Stimulated activated CD4-positive, alpha-beta T cell treated with anti-CD3 and anti-CD28 coated beads, Interleukin-12 subunit alpha, Interleukin-12 subunit beta, amount 100 ng/mL, for 48 hours (primary cell): ENCODE measurements around the gene NLRC3.

Experiments used
- DNase-seq, 3 donors: peaks; one replicate each; pipeline ENCODE4 v3.0.0-alpha.2; 2020; ENCODE audit warnings: low read depth in 2 of 3, low spot score in 1 of 3

NLRC3 gene

DNA sequence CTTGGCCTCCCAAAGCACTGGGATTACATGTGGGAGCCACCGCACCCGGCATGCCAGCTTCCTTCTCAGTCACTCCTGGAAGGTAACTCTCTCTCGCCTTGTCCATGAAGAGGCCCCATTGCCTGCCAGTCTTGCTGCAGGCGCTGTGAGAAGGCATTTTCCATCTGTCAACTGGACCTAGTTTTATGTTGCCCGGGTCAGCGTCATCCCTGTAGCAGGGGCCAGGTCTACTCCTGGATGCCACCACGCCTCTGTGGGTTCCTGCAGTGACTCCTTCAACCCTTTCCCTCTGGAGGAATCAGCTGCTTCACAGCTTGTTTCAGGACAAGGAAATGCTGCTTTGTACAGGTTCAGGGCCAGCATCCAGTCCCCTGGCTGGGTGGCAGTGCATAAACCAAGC lies 2.6 kb upstream of the NLRC3 start:
- DNase-seq = no peak

DNA sequence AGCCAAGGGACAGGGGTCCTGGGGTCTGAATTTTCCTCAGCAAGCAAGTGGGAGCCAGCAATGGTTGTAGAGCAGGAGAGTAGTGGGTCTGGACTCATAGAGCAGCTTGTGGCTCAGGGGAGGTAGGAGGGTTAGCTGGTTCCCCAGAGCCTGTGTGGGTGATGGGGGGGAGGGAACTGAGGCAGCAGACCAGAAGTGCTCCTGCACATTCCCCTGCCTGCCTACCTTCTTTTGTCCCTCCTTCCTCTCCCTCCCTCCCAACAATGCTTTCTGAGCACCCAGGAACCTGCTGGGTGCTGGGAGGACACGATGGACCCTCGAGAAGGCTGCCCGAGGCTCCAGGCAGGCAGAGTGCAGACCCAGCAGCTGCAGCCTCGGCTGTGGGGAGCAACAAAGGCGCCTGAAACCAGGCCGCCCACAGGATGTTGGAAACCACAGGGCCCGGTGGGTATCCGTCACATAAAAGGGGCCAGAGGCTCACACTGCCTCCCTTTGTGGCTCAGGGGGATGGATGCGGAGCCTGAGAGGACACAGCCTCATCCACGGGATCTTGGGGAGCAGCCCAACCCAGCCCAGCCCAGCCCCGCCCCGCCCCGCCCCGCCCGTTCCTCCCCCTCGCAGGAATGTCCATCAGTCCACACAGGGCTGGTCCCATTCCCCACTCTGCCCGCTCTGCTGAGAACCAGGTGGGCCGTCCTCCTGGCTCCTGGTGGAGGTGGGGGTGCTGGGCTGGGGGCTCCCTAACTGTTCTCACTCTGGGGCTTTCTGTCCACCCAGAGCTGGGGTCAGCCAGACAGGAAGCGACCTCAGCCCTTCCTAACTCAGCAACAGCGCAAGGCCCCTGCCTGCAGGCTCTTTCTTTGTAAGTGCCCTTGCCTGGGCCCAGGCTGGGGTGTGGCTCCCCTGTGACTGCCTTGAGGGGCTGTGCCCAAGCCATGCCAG lies 1.7 kb upstream of the NLRC3 start:
- peak in 2 of 3 donors; percentile 39 to 49 for DNase-seq

- no peak for DNase-seq
These were observed 918 bp upstream of the NLRC3 start for GRCh38 chr16:3578121-3578520.

DNA sequence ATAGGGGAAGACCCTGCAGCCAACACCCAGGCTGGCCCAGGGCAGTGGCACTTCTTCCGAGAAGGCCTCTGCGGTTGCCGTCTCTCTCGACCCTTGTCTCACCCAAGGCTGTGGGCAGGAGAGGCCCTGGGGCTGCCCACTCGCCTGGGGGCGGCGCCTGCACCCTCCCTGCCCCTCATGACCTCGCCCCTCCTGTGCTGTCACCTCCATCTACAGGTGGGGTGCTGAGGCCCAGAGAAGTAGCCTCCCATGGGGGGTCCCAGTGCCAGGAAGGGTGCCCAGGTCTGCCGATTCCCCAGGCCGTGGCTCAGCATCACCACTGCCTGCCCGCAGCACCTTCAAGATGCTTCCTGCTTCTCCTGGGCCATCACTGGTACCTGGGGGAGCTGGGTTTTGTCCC lies 992 bp downstream of the NLRC3 start:
- DNase-seq = no peak

- DNase-seq = no peak
These were observed 1.7 kb downstream of the NLRC3 start for GRCh38 chr16:3575491-3575890.

- no peak for DNase-seq
These were observed 3.0 kb downstream of the NLRC3 start for GRCh38 chr16:3574195-3574594.

DNA sequence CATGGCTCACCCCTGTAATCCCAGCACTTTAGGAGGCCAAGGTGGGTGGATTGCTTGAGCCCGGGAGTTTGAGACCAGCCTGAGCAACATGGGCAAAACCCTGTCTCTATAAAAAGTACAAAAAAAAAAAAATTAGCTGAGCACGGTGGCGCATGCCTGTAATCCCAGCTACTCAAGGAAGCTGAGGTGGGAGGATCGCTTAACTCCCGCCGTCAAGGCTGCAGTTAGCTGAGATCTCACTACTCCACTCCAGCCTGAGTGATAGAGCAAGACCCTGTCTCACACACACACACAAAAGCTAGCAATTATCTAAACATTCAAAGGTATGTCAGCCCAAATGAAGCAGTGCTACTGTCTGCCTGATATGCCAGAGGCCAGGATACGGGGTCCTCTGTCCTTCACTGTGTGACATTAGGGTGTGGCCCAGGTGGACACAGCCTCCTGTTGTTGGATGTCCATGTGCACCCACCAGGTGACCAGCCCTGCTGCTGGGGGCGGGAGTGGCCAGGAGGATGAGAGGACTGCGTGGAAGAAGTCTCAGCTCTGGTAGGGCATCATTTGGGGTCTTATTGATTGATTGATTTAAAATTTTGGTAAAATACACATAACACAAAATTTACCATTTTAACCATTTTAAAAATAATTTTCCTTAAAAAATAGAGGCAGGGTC lies 3.9 kb downstream of the NLRC3 start:
- DNase-seq = no peak

DNA sequence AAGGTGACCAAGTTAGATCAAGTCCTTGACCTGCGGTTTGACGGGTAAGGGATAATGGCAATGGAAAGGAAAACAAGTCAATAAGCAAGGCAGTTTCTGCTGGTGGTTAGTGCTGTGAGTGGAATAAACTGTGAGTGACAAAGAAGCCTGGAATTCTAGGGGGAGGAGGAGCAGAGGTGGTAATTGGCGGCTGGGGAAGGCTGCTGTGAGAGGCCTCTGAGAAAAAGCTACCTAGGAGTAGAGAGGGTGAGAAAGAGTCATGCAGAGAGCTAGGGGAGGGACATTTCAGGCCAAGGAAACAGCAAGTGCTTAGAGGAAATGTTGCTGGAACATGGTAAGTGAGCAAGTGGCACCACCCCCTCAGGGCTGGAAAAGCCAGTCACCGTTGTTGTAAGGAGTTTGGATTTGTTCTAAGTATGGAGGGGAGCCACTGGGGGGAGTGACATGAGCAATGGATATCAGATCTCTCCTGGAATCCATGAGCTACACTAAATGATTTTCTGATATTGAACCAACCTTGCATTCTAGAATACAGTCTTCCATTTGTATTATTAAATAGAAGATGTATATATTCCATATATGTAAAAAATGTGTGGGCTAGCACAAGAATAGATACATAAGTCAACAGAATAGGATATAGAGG lies 6.7 kb downstream of the NLRC3 start:
- no peak for DNase-seq

DNA sequence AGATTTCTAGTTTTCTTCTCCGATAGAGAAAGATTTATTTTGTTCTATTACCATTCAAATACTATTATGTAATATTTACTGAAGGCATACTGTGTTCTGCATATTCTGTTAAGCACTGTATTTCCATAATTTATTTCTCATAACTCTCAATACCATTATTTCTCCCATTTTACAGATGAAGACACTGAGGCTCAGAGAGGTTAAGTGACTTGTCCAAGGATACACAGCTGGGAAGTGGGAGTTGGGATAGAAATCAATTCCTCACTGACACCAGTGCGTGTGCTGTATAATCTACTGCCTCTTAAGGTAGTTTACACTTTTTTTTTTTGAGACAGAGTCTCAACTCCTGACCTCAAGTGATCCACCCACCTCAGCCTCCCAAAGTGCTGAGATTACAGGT lies 7.4 kb downstream of the NLRC3 start:
- DNase-seq = no peak

DNA sequence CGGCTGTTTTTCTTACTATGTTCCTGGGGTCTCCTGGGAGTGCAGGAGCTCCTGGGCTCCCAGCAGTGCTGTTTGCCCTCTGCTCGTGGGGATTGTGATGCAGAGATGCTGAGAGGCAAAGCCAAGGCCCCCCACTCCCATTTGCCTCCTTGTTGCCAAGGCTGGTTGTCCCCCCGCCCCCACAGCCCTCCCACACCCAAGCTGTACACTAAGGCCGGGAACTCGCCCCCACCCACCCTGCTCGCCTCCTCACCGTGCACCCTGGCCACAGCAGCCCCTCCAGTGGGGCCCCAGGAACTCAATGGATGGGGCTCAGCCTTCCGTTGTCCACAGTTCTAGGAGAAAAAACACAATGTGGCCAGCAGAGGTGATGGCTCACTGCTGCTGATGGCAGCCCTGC lies 10.2 kb downstream of the NLRC3 start:
- DNase-seq = no peak

DNA sequence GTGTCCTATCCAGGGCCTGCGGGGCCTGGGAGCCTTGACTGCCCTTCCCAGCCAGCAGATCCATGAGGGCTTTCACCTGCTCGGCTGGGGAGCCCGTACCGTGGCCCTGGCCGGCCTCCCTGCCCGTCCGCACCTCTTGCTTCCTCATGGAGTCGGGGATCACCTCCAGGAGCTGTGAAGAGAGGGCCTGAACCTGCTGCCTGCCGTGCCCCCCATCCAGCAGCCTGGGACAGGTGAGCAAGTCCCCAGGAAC lies 12.4 kb downstream of the NLRC3 start:
- no peak for DNase-seq

- no peak for DNase-seq
These were observed 12.9 kb downstream of the NLRC3 start for GRCh38 chr16:3564130-3564888.

- no peak for DNase-seq
These were observed 14.2 kb downstream of the NLRC3 start for GRCh38 chr16:3562914-3563480.

DNA sequence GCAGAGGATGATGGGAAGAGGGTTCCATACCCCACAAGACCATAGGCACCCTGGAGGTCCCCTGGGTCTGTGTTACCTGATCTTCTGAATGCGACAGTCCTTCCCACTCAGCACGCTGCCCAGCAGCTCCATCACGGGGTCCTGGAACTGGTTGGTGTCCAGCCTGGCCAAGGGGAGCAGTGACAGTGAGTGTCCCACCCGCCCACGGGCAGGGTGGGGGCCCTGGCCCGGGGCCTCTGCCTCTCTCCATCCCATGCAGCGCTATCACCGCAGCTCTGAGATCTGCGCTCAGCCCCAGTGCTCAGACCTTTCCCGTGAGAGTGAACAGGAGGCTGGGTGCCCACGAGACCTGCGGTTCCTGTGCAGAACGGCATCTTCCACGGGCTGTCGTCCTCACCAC lies 15.6 kb downstream of the NLRC3 start:
- no peak for DNase-seq

DNA sequence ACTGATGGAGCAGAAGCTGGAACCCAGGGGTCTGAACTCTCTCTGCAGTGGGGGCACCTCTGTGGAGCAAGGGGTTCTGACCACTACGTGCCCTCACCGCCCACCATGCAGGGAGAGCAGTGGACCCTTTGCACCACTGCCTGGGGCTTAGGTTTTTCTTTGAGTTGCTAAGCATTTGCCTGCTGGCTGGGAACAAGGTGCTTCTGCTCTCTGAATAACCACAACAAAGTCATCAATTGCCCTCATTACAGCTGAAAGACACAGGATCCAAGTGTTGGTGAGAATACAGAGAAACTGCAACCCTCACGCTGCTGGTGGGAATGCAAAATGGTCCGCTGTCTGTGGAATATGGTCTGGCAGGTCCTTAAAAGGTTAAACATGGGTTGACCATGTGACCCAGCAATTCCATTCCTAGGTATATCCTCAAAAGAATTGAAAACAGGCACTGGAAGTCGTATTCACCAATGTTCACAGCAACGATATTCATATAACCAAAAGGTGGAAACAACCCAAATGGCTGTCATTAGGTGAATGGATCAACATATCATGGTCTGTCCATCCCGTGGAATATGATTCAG lies 22.8 kb downstream of the NLRC3 start:
- no peak for DNase-seq

DNA sequence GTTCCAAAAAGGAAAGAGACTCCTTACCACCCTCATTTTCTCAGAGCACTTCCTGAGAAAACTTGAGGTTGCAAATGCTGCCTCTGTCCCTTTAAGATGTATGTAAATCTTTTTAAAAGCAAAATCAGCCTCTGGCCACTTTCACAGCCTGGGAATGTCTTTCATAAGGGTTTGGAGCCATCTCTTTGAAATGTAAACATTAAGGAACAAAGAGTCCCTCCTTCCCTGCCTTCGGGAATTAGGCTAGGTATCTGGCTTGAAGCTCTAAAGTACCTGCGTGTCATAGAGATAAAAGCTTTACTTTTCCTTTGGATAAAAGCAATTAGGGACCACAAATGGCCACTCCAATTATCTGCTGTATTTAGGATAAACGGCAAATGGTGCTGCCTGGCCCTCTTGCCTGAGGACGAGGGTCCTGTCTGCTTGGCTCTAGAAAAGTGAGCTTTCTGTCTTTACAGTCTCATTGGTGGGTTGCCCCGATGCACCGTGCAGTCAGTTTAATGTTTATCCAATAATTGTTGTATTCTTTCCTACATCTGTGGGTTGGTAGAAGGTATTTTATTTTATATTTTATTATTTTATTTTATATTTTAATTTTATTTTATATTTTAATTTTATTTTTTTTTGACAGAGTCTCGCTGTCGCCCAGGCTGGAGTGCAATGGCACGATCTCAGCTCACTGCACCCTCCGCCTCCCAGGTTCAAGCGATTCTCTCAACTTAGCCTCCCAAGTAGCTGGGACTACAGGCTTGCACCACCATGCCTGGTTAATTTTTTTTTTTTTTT lies 23.9 kb downstream of the NLRC3 start:
- DNase-seq = no peak

GRCh38 chr16:3550851-3551847 lies 26.1 kb downstream of the NLRC3 start:
- no peak for DNase-seq

DNA sequence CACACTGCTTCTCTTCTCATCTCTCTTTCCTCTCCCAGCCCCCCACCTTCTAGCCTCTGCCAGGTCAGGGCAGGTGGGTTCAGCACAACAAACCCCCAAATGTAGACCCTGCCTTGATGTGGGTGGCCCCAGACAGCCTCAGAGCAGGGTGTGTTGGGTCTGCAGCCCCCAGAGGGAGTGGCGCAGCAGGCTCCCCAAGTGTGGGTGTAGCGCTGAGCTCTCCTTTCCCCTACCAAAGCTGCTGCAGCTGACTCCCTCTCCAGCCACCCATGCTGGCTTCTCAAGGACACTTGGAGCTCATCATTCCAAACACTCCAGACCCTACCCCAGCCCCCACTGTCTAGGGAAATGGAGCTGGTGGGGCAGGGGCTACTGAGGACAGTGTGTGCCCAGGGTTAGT lies 27.3 kb downstream of the NLRC3 start:
- no peak for DNase-seq

- no peak for DNase-seq
These were observed 28.3 kb downstream of the NLRC3 start for GRCh38 chr16:3548859-3549258.
